HepG2 (cell line): ENCODE results near the gene GEMIN2. TPM values are rescaled to one million over a fixed set of nuclear protein-coding genes. Genes with fewer than 3 reads are reported as not detected.

Source experiments
- CBFB ChIP-seq: sonication (generic); formaldehyde crosslinking; IDR thresholded peaks from 2 replicates; pipeline ENCODE4 v1.4.0; 2020; ENCODE audit warnings: missing genetic modification reagents
- CCAR2 ChIP-seq: fragments of 200-400 bp; formaldehyde crosslinking; optimal IDR thresholded peaks from 2 replicates; pipeline ENCODE3; 2018; ENCODE audit warnings: low read depth, mild to moderate bottlenecking, low read length, moderate library complexity
- ELF1 ChIP-seq: sonication (generic); formaldehyde crosslinking; IDR thresholded peaks from 2 replicates; pipeline ENCODE4 v1.4.0; 2020; ENCODE audit warnings: missing genetic modification reagents
- IKZF1 ChIP-seq: fragments of 450-650 bp; IDR thresholded peaks from 2 replicates; pipeline ENCODE4 v1.7.1; 2016
- KDM1A ChIP-seq: IDR thresholded peaks from 2 replicates; pipeline ENCODE4 v1.6.1; 2016; ENCODE audit warnings: missing compliant biosample characterization
- LCORL ChIP-seq, 2 experiments: fragments of 450-650 bp in 1 of 2; sonication (generic) in 1 of 2; formaldehyde crosslinking in 1 of 2; IDR thresholded peaks; 2 replicates each; pipeline versions ENCODE4 v1.5.0 to v1.6.1; 2017 to 2020; ENCODE audit warnings: antibody characterized with exemption in 1 of 2, missing genetic modification reagents in 1 of 2
- NONO ChIP-seq, 2 experiments: fragments of 450-650 bp in 1 of 2; sonication (generic) in 1 of 2; formaldehyde crosslinking in 1 of 2; IDR thresholded peaks in 1 of 2; conservative IDR thresholded peaks in 1 of 2; 2 replicates each; pipeline versions ENCODE4 v1.6.1 to v1.8.0; 2017 to 2022; ENCODE audit warnings: mild to moderate bottlenecking in 1 of 2, missing genetic modification reagents in 1 of 2, moderate library complexity in 1 of 2
- PHF8 ChIP-seq: sonication (generic); formaldehyde crosslinking; IDR thresholded peaks from 2 replicates; pipeline ENCODE4 v1.5.0; 2020; ENCODE audit warnings: missing genetic modification reagents
- PPARG ChIP-seq: conservative IDR thresholded peaks from 2 replicates; pipeline ENCODE4 v1.6.1; 2016; ENCODE audit warnings: missing biosample characterization, missing genetic modification reagents
- RARG ChIP-seq: sonication (generic); formaldehyde crosslinking; IDR thresholded peaks from 2 replicates; pipeline ENCODE4 v1.4.0; 2020; ENCODE audit warnings: low read depth, mild to moderate bottlenecking, missing genetic modification reagents
- SP5 ChIP-seq: IDR thresholded peaks from 2 replicates; pipeline ENCODE4 v1.6.1; 2016; ENCODE audit warnings: low read depth, borderline replicate concordance
- THAP11 ChIP-seq: IDR thresholded peaks from 2 replicates; pipeline ENCODE4 v1.6.1; 2016; ENCODE audit warnings: missing biosample characterization, missing genetic modification reagents
- XBP1 ChIP-seq: sonication (generic); formaldehyde crosslinking; IDR thresholded peaks from 2 replicates; pipeline ENCODE4 v1.5.0; 2020; ENCODE audit warnings: missing genetic modification reagents
- ZMYM2 ChIP-seq: sonication (generic); formaldehyde crosslinking; IDR thresholded peaks from 2 replicates; pipeline ENCODE4 v1.8.0; 2022; ENCODE audit warnings: mild to moderate bottlenecking, missing genetic modification reagents
- ZNF124 ChIP-seq: sonication (generic); formaldehyde crosslinking; IDR thresholded peaks from 2 replicates; pipeline ENCODE4 v1.4.0; 2020; ENCODE audit warnings: missing genetic modification reagents
- ZNF20 ChIP-seq: sonication (generic); formaldehyde crosslinking; IDR thresholded peaks from 2 replicates; pipeline ENCODE4 v1.4.0; 2020; ENCODE audit warnings: mild to moderate bottlenecking, moderate library complexity, missing genetic modification reagents
- ZNF33A ChIP-seq: sonication (generic); formaldehyde crosslinking; IDR thresholded peaks from 2 replicates; pipeline ENCODE4 v1.5.1; 2020; ENCODE audit warnings: missing genetic modification reagents, mild to moderate bottlenecking, moderate library complexity, borderline replicate concordance
- ZSCAN31 ChIP-seq: sonication (generic); formaldehyde crosslinking; IDR thresholded peaks from 2 replicates; pipeline ENCODE4 v1.5.0; 2020; ENCODE audit warnings: low read depth, mild to moderate bottlenecking, missing genetic modification reagents
- polyA plus RNA-seq, 8 experiments: library from polyadenylated mRNA; depleted of rRNA in 3 of 8; stranded (reverse) in 7 of 8; unstranded in 1 of 8; fragments of >200 nt; fragmentation: Illumina TruSeq in 4 of 8; extraction: Trizol in 4 of 8; gene quantifications; 2 replicates each; pipeline versions ENCODE4 v1.2.1 to v1.2.3, GENCODE V29; 2011 to 2016; ENCODE audit warnings: low read depth in 4 of 8, missing spikeins in 1 of 8, mixed read lengths in 1 of 8; ENCODE audit not compliant: insufficient read depth in 1 of 8
- total RNA-seq, 5 experiments: library from RNA; depleted of rRNA; stranded (reverse); fragments of >200 nt; fragmentation: Illumina TruSeq; extraction: Trizol; gene quantifications; 2 replicates each; pipeline ENCODE4 v1.2.3, GENCODE V29; 2016; ENCODE audit warnings: low read depth in 1 of 5
- TF ChIP-seq, protein P1 (sequence below): sonication (generic); formaldehyde crosslinking; IDR thresholded peaks from 2 replicates; pipeline ENCODE4 v1.8.1; 2023; ENCODE audit warnings: missing genetic modification reagents, inconsistent platforms, borderline replicate concordance
- TF ChIP-seq, protein P2 (sequence below): sonication (generic); formaldehyde crosslinking; conservative IDR thresholded peaks from 2 replicates; pipeline ENCODE4 v1.4.0; 2020; ENCODE audit warnings: missing genetic modification reagents
- TF ChIP-seq, protein P3 (sequence below): sonication (generic); formaldehyde crosslinking; IDR thresholded peaks from 2 replicates; pipeline ENCODE4 v1.8.1; 2023; ENCODE audit warnings: mild to moderate bottlenecking, missing genetic modification reagents
- TF ChIP-seq, protein P4 (sequence below): sonication (generic); formaldehyde crosslinking; IDR thresholded peaks from 2 replicates; pipeline ENCODE4 v1.8.1; 2023; ENCODE audit warnings: mild to moderate bottlenecking, missing genetic modification reagents, borderline replicate concordance
- TF ChIP-seq, protein P5 (sequence below): sonication (generic); formaldehyde crosslinking; conservative IDR thresholded peaks from 2 replicates; pipeline ENCODE4 v1.8.0; 2022; ENCODE audit warnings: low read depth, missing genetic modification reagents

Gene GEMIN2
- total and polyA plus RNA-seq, 2 of the 13 experiments (the other 11 are each of a cell fraction or from before 2014, with no cell fraction given), result 54.8 to 110 TPM

DNA sequence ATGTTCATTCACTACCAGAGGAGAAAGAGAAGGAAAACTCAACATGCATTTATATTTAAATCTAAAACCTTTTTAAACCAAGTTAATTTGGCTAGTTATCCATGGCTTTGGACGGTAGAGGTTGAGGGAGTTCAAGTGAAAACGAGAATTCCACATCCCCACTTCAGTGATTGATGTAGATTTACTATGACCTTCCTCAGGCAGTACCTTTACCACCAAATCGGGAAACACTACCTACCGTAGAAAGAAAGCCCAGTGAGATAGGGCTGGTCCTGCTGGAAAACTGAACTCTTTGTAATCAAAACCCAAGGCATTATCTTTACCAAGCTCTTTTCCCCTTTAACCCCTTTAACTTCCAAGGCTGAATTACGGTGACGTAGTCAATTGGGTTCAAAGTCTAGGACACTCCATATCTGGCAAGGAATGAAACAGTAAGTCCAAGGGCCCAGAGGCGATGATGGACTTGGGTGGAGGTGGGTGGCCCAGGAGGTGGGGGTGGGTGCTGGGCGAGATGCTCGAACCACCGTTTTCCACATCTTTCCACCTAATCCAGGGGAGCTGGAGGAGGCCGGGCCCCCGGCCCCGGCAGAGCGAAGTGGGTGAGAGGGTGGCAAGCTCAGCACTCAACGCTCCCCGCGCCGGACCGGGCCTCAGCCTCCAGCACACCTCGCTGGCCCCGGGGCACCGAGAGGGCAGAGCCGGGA is 11.7 kb upstream of the GEMIN2 start (continued):
- TF ChIP-seq, protein P1, sequence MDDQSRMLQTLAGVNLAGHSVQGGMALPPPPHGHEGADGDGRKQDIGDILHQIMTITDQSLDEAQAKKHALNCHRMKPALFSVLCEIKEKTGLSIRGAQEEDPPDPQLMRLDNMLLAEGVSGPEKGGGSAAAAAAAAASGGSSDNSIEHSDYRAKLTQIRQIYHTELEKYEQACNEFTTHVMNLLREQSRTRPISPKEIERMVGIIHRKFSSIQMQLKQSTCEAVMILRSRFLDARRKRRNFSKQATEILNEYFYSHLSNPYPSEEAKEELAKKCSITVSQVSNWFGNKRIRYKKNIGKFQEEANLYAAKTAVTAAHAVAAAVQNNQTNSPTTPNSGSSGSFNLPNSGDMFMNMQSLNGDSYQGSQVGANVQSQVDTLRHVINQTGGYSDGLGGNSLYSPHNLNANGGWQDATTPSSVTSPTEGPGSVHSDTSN (CRISPR knock-in tag), result no peak
- 0 out of 2 replicates have a peak, but pooled peaks have one; percentile 16 for TF ChIP-seq ZNF33A (CRISPR knock-in tag)
- TF ChIP-seq PHF8, result no peak
- TF ChIP-seq KDM1A (CRISPR knock-in tag), result peak; percentile 24
- no peak for TF ChIP-seq RARG (CRISPR knock-in tag)
- TF ChIP-seq NONO (IDR thresholded peaks at IDR 0.05), result no peak
- TF ChIP-seq NONO (CRISPR knock-in tag; conservative IDR thresholded peaks at IDR 0.05), result no peak
- peak; percentile 89 for TF ChIP-seq XBP1 (CRISPR knock-in tag)
- no peak; the same call in 1 of the 2 replicates for TF ChIP-seq ZNF20 (CRISPR knock-in tag)
- TF ChIP-seq, protein P2, sequence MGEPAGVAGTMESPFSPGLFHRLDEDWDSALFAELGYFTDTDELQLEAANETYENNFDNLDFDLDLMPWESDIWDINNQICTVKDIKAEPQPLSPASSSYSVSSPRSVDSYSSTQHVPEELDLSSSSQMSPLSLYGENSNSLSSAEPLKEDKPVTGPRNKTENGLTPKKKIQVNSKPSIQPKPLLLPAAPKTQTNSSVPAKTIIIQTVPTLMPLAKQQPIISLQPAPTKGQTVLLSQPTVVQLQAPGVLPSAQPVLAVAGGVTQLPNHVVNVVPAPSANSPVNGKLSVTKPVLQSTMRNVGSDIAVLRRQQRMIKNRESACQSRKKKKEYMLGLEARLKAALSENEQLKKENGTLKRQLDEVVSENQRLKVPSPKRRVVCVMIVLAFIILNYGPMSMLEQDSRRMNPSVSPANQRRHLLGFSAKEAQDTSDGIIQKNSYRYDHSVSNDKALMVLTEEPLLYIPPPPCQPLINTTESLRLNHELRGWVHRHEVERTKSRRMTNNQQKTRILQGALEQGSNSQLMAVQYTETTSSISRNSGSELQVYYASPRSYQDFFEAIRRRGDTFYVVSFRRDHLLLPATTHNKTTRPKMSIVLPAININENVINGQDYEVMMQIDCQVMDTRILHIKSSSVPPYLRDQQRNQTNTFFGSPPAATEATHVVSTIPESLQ (CRISPR knock-in tag), result 0 out of 2 replicates have a peak, but pooled peaks have one; percentile 19
- TF ChIP-seq ZSCAN31 (CRISPR knock-in tag), result no peak; the same call in 1 of the 2 replicates
- TF ChIP-seq CCAR2, result no peak
- TF ChIP-seq, protein P3, sequence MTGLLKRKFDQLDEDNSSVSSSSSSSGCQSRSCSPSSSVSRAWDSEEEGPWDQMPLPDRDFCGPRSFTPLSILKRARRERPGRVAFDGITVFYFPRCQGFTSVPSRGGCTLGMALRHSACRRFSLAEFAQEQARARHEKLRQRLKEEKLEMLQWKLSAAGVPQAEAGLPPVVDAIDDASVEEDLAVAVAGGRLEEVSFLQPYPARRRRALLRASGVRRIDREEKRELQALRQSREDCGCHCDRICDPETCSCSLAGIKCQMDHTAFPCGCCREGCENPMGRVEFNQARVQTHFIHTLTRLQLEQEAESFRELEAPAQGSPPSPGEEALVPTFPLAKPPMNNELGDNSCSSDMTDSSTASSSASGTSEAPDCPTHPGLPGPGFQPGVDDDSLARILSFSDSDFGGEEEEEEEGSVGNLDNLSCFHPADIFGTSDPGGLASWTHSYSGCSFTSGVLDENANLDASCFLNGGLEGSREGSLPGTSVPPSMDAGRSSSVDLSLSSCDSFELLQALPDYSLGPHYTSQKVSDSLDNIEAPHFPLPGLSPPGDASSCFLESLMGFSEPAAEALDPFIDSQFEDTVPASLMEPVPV, result no peak
- peak; percentile 28; the same call in 1 of the 2 replicates for TF ChIP-seq ELF1
- TF ChIP-seq, protein P4, sequence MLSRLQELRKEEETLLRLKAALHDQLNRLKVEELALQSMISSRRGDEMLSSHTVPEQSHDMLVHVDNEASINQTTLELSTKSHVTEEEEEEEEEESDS (CRISPR knock-in tag), result 0 out of 2 replicates have a peak, but pooled peaks have one; percentile 71
- TF ChIP-seq THAP11 (CRISPR knock-in tag), result peak; percentile 19; the same call in 1 of the 2 replicates
- 0 out of 2 replicates have a peak, but pooled peaks have one; percentile 65 for TF ChIP-seq ZNF124 (CRISPR knock-in tag)
- no peak for TF ChIP-seq ZMYM2 (CRISPR knock-in tag)
- peak; percentile 98 for TF ChIP-seq PPARG
- peak; percentile 39; the same call in 1 of the 2 replicates for TF ChIP-seq SP5 (CRISPR knock-in tag)
- TF ChIP-seq, protein P5, sequence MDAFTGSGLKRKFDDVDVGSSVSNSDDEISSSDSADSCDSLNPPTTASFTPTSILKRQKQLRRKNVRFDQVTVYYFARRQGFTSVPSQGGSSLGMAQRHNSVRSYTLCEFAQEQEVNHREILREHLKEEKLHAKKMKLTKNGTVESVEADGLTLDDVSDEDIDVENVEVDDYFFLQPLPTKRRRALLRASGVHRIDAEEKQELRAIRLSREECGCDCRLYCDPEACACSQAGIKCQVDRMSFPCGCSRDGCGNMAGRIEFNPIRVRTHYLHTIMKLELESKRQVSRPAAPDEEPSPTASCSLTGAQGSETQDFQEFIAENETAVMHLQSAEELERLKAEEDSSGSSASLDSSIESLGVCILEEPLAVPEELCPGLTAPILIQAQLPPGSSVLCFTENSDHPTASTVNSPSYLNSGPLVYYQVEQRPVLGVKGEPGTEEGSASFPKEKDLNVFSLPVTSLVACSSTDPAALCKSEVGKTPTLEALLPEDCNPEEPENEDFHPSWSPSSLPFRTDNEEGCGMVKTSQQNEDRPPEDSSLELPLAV, result no peak
- TF ChIP-seq LCORL (IDR thresholded peaks at IDR 0.05), result no peak
- no peak; the same call in 1 of the 2 replicates for TF ChIP-seq LCORL (CRISPR knock-in tag; IDR thresholded peaks at IDR 0.05)
- TF ChIP-seq CBFB, result no peak
- no peak for TF ChIP-seq IKZF1
